Measurements from ENCODE around the gene SLC22A3. TPM values are rescaled to one million over a fixed set of nuclear protein-coding genes. Genes with fewer than 3 reads are reported as not detected.

SLC22A3 gene
- total RNA-seq, 1 donor from 2014 or later, result 0.07 TPM

- Histone ChIP-seq H3K9me3 (ENCODE audit: low read depth) (no peaks in the 10 kb centered on the region), H3K79me2 (ENCODE audit: low read depth) (no peaks in the 10 kb centered on the region), H3K4me2 (no peak overlapping the region), H3F3A (ENCODE audit: low read depth) (no peaks in the 10 kb centered on the region), H3K9ac (no peak overlapping the region), H3K4me3 (no peak overlapping the region), H3K36me3 (no peaks in the 10 kb centered on the region), H4K20me1 (ENCODE audit: low read depth) (no peaks in the 10 kb centered on the region), H3K27ac (no peak overlapping the region), H2AFZ (replicated peaks) (no peak overlapping the region), H3K27me3 (no peaks in the 10 kb centered on the region), H3K4me1 (peaks cover 5% of the 10 kb centered on the region)
- Mint-ChIP-seq H3K27me3 (ENCODE audit: insufficient read depth, low read depth) (peaks cover 7% of the 10 kb centered on the region), H3K4me3 (no peak overlapping the region), H3K4me1 (no peaks in the 10 kb centered on the region), H3K36me3 (no peaks in the 10 kb centered on the region), H3K27ac (no peak overlapping the region), H3K9me3 (no peaks in the 10 kb centered on the region)
- no peak for DNase-seq (ENCODE audit: low spot score)
- TF ChIP-seq EZH2phosphoT487 (IDR thresholded peaks at IDR 0.05) (no peak), EZH2 (IDR thresholded peaks at IDR 0.05) (no peak), CTCF (IDR thresholded peaks at IDR 0.05) (no peak)
Observed at GRCh38 chr6:160430751-160431150, 82.6 kb downstream of the SLC22A3 start.

- no peak overlapping the region for H3K4me2 ChIP-seq
- Mint-ChIP-seq H3K36me3 (no peaks in the 10 kb centered on the region), H3K9me3 (no peaks in the 10 kb centered on the region), H3K27ac (no peak overlapping the region), H3K4me3 (no peak overlapping the region), H3K4me1 (no peaks in the 10 kb centered on the region), H3K27me3 (ENCODE audit: insufficient read depth, low read depth) (peaks cover 7% of the 10 kb centered on the region)
- no peaks in the 10 kb centered on the region for H4K20me1 ChIP-seq (ENCODE audit: low read depth)
- H3K27me3 ChIP-seq, result no peaks in the 10 kb centered on the region
- no peak overlapping the region for H3K9ac ChIP-seq
- no peaks in the 10 kb centered on the region for H3K79me2 ChIP-seq (ENCODE audit: low read depth)
- no peak overlapping the region for H3K4me3 ChIP-seq
- H3K4me1 ChIP-seq, result peaks cover 5% of the 10 kb centered on the region
- H3F3A ChIP-seq (ENCODE audit: low read depth), result no peaks in the 10 kb centered on the region
- no peak overlapping the region for H2AFZ ChIP-seq (replicated peaks)
- no peak overlapping the region for H3K27ac ChIP-seq
- no peaks in the 10 kb centered on the region for H3K36me3 ChIP-seq
- no peak for TF ChIP-seq EZH2 (IDR thresholded peaks at IDR 0.05)
- TF ChIP-seq EZH2phosphoT487 (IDR thresholded peaks at IDR 0.05), result no peak
- no peak for TF ChIP-seq CTCF (IDR thresholded peaks at IDR 0.05)
- no peak for DNase-seq (ENCODE audit: low spot score)
- H3K9me3 ChIP-seq (ENCODE audit: low read depth), result no peaks in the 10 kb centered on the region
Observed at GRCh38 chr6:160431226-160431625, 83.0 kb downstream of the SLC22A3 start.

GRCh38 chr6:160431791-160432404 is 83.7 kb downstream of the SLC22A3 start:
- H3K27me3 ChIP-seq, result no peaks in the 10 kb centered on the region
- no peak overlapping the region for H3K9ac ChIP-seq
- no peak overlapping the region for H3K4me3 Mint-ChIP-seq
- no peak overlapping the region for H3K27ac ChIP-seq
- no peaks in the 10 kb centered on the region for H3K9me3 Mint-ChIP-seq
- H3F3A ChIP-seq (ENCODE audit: low read depth), result no peaks in the 10 kb centered on the region
- no peak overlapping the region for H3K27ac Mint-ChIP-seq
- TF ChIP-seq EZH2 (IDR thresholded peaks at IDR 0.05) (no peak), CTCF (IDR thresholded peaks at IDR 0.05) (no peak), EZH2phosphoT487 (IDR thresholded peaks at IDR 0.05) (no peak)
- H3K9me3 ChIP-seq (ENCODE audit: low read depth), result no peaks in the 10 kb centered on the region
- no peak overlapping the region for H3K4me3 ChIP-seq
- H3K36me3 Mint-ChIP-seq, result no peaks in the 10 kb centered on the region
- no peak overlapping the region for H3K4me2 ChIP-seq
- H3K36me3 ChIP-seq, result no peaks in the 10 kb centered on the region
- peaks cover 5% of the 10 kb centered on the region for H3K27me3 Mint-ChIP-seq (ENCODE audit: insufficient read depth, low read depth)
- H3K79me2 ChIP-seq (ENCODE audit: low read depth), result no peaks in the 10 kb centered on the region
- no peaks in the 10 kb centered on the region for H3K4me1 Mint-ChIP-seq
- H4K20me1 ChIP-seq (ENCODE audit: low read depth), result no peaks in the 10 kb centered on the region
- no peak for DNase-seq (ENCODE audit: low spot score)
- H2AFZ ChIP-seq (replicated peaks), result no peak overlapping the region
- peaks cover 5% of the 10 kb centered on the region for H3K4me1 ChIP-seq
